ENCODE measurements around the gene WDR4. TPM values are rescaled to one million over a fixed set of nuclear protein-coding genes. Genes with fewer than 3 reads are reported as not detected.

WDR4 gene
- total RNA-seq, 1 experiment from 2014 or later = 42.6 TPM

DNA sequence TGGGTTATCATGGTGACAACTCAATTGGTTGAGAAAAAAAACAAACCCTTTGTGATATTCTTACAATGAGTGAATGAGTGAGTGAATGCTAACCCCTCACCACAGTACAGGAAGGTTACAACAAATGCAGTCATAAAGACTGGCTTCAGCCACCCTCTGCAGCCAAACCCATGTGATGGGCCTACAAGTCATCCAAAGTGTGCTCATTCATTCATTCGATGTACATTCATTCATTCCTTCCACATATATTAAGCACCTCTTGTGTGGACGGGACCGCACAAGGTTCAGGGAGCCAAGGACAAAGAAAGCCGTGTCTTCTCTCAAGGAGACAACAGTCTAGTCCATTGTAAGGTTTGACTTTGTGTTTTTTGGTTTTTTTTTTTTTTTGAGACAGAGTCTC, 49.4 kb downstream of the WDR4 start (continued):
- TF ChIP-seq, protein P1, sequence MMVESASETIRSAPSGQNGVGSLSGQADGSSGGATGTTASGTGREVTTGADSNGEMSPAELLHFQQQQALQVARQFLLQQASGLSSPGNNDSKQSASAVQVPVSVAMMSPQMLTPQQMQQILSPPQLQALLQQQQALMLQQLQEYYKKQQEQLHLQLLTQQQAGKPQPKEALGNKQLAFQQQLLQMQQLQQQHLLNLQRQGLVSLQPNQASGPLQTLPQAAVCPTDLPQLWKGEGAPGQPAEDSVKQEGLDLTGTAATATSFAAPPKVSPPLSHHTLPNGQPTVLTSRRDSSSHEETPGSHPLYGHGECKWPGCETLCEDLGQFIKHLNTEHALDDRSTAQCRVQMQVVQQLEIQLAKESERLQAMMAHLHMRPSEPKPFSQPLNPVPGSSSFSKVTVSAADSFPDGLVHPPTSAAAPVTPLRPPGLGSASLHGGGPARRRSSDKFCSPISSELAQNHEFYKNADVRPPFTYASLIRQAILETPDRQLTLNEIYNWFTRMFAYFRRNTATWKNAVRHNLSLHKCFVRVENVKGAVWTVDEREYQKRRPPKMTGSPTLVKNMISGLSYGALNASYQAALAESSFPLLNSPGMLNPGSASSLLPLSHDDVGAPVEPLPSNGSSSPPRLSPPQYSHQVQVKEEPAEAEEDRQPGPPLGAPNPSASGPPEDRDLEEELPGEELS (CRISPR knock-in tag; IDR thresholded peaks at IDR 0.05) = no peak

DNA sequence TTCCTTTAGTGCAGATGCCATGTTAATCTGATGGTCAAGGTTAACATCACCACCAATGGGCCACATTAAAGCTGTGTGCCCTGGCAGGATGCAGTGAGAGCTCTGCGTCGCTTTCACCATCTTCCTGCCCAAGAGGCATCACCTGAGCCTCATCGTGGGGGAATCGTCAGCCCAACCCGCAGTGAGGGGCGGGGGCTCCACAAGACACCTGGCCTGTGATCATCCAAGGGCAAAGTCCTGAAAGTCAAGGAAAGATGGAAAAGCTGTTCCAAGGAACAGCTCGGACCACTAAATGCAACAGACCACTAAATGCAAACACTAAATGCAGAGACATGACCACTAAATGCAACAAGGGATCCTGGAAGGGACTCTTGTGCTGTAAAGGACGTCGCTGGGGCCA, 49.9 kb downstream of the WDR4 start:
- no peak for TF ChIP-seq RELA (CRISPR knock-in tag; IDR thresholded peaks at IDR 0.05; ENCODE audit: borderline replicate concordance)
- TF ChIP-seq, protein P2, sequence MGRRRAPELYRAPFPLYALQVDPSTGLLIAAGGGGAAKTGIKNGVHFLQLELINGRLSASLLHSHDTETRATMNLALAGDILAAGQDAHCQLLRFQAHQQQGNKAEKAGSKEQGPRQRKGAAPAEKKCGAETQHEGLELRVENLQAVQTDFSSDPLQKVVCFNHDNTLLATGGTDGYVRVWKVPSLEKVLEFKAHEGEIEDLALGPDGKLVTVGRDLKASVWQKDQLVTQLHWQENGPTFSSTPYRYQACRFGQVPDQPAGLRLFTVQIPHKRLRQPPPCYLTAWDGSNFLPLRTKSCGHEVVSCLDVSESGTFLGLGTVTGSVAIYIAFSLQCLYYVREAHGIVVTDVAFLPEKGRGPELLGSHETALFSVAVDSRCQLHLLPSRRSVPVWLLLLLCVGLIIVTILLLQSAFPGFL (CRISPR knock-in tag; IDR thresholded peaks at IDR 0.05; ENCODE audit: borderline replicate concordance) = no peak
- TF ChIP-seq RORB (CRISPR knock-in tag; IDR thresholded peaks at IDR 0.05) = no peak
- TF ChIP-seq ZNF219 (CRISPR knock-in tag; IDR thresholded peaks at IDR 0.05; ENCODE audit: borderline replicate concordance) = no peak
- TF ChIP-seq ZNF423 (CRISPR knock-in tag; IDR thresholded peaks at IDR 0.05) = no peak
- TF ChIP-seq ESRRA (CRISPR knock-in tag; IDR thresholded peaks at IDR 0.05; ENCODE audit: borderline replicate concordance) = no peak
- TF ChIP-seq, protein P3, sequence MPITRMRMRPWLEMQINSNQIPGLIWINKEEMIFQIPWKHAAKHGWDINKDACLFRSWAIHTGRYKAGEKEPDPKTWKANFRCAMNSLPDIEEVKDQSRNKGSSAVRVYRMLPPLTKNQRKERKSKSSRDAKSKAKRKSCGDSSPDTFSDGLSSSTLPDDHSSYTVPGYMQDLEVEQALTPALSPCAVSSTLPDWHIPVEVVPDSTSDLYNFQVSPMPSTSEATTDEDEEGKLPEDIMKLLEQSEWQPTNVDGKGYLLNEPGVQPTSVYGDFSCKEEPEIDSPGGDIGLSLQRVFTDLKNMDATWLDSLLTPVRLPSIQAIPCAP (CRISPR knock-in tag; IDR thresholded peaks at IDR 0.05) = no peak
- TF ChIP-seq ZNF396 (CRISPR knock-in tag; IDR thresholded peaks at IDR 0.05; ENCODE audit: borderline replicate concordance) = no peak
- TF ChIP-seq, protein P4, sequence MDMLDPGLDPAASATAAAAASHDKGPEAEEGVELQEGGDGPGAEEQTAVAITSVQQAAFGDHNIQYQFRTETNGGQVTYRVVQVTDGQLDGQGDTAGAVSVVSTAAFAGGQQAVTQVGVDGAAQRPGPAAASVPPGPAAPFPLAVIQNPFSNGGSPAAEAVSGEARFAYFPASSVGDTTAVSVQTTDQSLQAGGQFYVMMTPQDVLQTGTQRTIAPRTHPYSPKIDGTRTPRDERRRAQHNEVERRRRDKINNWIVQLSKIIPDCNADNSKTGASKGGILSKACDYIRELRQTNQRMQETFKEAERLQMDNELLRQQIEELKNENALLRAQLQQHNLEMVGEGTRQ (CRISPR knock-in tag; IDR thresholded peaks at IDR 0.05) = no peak
- no peak for TF ChIP-seq CREM (CRISPR knock-in tag; IDR thresholded peaks at IDR 0.05)
- Mint-ChIP-seq H3K36me3 (no peaks in the 10 kb centered on the region), H3K9me3 (peaks cover 27% of the 10 kb centered on the region), H3K27me3 (ENCODE audit: low read depth) (peaks cover 63% of the 10 kb centered on the region), H3K4me3 (no peak overlapping the region), H3K27ac (no peak overlapping the region), H3K4me1 (peaks cover 16% of the 10 kb centered on the region)
- POLR2A ChIA-PET = no interaction called here
- CTCF ChIA-PET = no interaction called here
- ATAC-seq (no peak), DNase-seq (ENCODE audit: low spot score) (no peak)

DNA sequence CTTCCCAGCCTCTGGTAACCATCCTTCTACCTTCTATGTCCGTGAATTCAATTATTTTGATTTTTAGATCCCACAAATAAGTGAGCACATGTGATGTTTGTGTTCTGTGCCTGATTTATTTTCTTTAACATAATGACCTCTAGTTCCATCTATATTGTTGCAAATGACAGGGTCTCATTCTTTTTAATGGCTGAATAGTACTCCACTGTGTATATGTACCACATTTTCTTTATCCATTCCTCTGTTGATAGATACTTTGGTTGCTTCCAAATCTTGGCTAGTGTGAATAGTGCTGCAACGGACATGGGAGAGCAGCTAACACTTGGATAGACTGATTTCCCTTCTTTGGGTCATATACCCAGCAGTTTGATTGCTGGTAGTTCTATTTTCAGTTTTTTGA, 51.8 kb downstream of the WDR4 start:
- H3K9me3 Mint-ChIP-seq = peaks cover 27% of the 10 kb centered on the region
- H3K36me3 Mint-ChIP-seq = no peaks in the 10 kb centered on the region
- peaks cover 48% of the 10 kb centered on the region for H3K27me3 Mint-ChIP-seq (ENCODE audit: low read depth)
- DNase-seq (ENCODE audit: low spot score) (no peak), ATAC-seq (no peak)
- H3K27ac Mint-ChIP-seq = no peak overlapping the region
- no peak overlapping the region for H3K4me3 Mint-ChIP-seq
- H3K4me1 Mint-ChIP-seq = peaks cover 2% of the 10 kb centered on the region
- ChIA-PET CTCF (no interaction called here), POLR2A (no interaction called here)
- TF ChIP-seq, protein P5, sequence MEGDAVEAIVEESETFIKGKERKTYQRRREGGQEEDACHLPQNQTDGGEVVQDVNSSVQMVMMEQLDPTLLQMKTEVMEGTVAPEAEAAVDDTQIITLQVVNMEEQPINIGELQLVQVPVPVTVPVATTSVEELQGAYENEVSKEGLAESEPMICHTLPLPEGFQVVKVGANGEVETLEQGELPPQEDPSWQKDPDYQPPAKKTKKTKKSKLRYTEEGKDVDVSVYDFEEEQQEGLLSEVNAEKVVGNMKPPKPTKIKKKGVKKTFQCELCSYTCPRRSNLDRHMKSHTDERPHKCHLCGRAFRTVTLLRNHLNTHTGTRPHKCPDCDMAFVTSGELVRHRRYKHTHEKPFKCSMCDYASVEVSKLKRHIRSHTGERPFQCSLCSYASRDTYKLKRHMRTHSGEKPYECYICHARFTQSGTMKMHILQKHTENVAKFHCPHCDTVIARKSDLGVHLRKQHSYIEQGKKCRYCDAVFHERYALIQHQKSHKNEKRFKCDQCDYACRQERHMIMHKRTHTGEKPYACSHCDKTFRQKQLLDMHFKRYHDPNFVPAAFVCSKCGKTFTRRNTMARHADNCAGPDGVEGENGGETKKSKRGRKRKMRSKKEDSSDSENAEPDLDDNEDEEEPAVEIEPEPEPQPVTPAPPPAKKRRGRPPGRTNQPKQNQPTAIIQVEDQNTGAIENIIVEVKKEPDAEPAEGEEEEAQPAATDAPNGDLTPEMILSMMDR (IDR thresholded peaks at IDR 0.05) = no peak
- TF ChIP-seq, protein P6, sequence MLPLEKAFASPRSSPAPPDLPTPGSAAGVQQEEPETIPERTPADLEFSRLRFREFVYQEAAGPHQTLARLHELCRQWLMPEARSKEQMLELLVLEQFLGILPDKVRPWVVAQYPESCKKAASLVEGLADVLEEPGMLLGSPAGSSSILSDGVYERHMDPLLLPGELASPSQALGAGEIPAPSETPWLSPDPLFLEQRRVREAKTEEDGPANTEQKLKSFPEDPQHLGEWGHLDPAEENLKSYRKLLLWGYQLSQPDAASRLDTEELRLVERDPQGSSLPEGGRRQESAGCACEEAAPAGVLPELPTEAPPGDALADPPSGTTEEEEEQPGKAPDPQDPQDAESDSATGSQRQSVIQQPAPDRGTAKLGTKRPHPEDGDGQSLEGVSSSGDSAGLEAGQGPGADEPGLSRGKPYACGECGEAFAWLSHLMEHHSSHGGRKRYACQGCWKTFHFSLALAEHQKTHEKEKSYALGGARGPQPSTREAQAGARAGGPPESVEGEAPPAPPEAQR (CRISPR knock-in tag; IDR thresholded peaks at IDR 0.05) = no peak
- TF ChIP-seq, protein P1 (CRISPR knock-in tag; IDR thresholded peaks at IDR 0.05) = no peak
- TF ChIP-seq FOXJ3 (CRISPR knock-in tag; IDR thresholded peaks at IDR 0.05; ENCODE audit: borderline replicate concordance) (no peak), NFATC4 (CRISPR knock-in tag; IDR thresholded peaks at IDR 0.05) (no peak), RORB (CRISPR knock-in tag; IDR thresholded peaks at IDR 0.05) (no peak), ATF1 (CRISPR knock-in tag; IDR thresholded peaks at IDR 0.05) (no peak), ZNF423 (CRISPR knock-in tag; IDR thresholded peaks at IDR 0.05) (no peak), ZNF416 (CRISPR knock-in tag; IDR thresholded peaks at IDR 0.05) (no peak), CREM (CRISPR knock-in tag; IDR thresholded peaks at IDR 0.05) (no peak), FOXP1 (CRISPR knock-in tag; IDR thresholded peaks at IDR 0.05; ENCODE audit: borderline replicate concordance) (no peak), ZNF121 (CRISPR knock-in tag; IDR thresholded peaks at IDR 0.05) (no peak), ZNF219 (CRISPR knock-in tag; IDR thresholded peaks at IDR 0.05; ENCODE audit: borderline replicate concordance) (no peak), ETV6 (CRISPR knock-in tag; IDR thresholded peaks at IDR 0.05) (no peak)
- TF ChIP-seq, protein P7, sequence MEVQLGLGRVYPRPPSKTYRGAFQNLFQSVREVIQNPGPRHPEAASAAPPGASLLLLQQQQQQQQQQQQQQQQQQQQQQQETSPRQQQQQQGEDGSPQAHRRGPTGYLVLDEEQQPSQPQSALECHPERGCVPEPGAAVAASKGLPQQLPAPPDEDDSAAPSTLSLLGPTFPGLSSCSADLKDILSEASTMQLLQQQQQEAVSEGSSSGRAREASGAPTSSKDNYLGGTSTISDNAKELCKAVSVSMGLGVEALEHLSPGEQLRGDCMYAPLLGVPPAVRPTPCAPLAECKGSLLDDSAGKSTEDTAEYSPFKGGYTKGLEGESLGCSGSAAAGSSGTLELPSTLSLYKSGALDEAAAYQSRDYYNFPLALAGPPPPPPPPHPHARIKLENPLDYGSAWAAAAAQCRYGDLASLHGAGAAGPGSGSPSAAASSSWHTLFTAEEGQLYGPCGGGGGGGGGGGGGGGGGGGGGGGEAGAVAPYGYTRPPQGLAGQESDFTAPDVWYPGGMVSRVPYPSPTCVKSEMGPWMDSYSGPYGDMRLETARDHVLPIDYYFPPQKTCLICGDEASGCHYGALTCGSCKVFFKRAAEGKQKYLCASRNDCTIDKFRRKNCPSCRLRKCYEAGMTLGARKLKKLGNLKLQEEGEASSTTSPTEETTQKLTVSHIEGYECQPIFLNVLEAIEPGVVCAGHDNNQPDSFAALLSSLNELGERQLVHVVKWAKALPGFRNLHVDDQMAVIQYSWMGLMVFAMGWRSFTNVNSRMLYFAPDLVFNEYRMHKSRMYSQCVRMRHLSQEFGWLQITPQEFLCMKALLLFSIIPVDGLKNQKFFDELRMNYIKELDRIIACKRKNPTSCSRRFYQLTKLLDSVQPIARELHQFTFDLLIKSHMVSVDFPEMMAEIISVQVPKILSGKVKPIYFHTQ (CRISPR knock-in tag; IDR thresholded peaks at IDR 0.05) = no peak
